KG1 (cell line): ENCODE data around the gene FCRL6.

ENCODE experiments used
- DNase-seq: peaks from one replicate; lab custom pipeline; 2025; lab: John Stamatoyannopoulos, UW

The FCRL6 gene

GRCh38 chr1:159864262-159864661 lies 62.1 kb downstream of the FCRL6 start:
- no peak for DNase-seq
